Measurements from ENCODE around the gene CELF1.

Gene CELF1

DNA sequence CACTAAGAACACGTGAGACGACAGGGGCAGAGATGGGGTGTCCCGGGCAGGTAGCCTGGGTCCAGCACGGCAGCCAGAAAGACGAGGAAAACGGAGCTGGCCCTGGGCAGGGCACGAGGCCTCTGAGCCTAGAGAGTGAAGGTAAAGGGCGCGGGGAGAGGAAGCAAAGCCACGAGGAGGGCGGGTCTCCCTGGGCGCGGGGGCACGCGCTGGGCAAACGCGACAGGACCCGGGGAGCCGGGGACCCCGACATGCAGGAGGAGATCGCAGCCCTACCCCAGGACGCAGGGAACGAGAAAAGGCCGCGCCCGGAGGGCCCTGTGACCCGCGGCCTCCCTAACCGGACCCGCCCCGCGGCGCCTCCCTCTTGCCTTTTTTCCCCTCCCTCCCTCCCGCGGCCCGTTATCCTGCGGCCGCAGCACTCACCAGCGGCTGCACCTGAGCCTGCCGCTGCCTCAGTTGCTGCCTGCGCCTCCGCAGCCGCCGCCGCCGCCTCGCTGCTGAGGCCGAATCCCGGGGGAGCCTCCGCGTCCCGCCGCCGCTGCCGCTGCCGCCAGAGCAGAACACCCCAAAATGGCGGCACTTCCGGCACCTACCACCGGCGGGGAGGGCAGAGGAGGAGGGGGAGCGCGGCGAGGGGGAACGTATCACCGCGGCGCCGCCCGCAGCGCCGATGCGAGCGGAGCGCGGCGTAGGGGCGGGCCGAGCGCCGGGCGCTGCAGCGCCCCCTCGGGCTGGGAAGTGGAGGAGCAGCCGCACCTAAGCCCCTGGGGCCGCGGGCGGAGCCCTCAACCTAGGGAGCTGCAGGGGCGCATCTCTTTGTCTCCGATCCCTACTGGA lies at the start of gene CELF1:
CELF1 (minus strand) TSS at position 567 of the 840 bp plus-strand sequence. CDS start 53,609 bp downstream, outside the sequence.
- peak; percentile 94 for DNase-seq

DNA sequence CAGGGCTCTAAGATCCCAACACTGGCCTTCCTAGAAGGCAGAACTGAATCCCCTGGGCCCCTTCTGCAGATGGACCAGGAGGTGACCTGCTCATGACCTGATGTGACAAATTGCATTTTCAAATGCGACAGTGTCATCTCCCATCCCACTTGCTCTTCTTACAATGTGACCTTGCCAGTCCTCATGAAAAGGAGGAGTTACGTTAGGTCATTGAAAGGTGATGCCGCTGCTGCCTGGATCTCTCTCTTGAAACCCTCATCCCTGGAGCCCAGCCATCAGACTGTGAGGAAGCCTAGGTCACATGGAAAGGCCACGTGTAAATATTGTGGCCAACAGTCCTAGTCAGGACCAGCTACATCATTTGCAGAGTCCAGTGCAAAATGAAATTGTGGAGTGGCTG lies 47.0 kb upstream of the CELF1 start:
- no peak for DNase-seq

DNA sequence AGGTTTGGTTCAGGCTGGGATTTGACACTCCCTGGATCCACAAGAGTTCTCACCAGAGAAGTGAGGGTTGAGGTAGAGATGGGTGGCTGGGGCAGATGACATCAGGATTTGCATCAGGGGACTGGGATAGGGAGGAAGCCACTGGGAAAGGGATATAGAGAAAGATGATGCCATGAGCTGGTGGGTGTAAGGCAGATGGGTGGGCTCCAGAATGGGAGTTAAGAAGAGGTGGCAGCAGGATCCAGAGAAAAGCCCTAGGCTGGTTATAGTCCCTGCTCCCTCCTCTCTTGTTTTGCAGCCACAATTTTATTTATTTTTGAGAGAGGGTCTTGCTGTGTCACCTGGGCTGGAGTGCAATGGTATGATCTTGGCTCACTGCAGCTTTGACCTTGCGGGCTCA lies 43.0 kb upstream of the CELF1 start:
- no peak for DNase-seq

DNA sequence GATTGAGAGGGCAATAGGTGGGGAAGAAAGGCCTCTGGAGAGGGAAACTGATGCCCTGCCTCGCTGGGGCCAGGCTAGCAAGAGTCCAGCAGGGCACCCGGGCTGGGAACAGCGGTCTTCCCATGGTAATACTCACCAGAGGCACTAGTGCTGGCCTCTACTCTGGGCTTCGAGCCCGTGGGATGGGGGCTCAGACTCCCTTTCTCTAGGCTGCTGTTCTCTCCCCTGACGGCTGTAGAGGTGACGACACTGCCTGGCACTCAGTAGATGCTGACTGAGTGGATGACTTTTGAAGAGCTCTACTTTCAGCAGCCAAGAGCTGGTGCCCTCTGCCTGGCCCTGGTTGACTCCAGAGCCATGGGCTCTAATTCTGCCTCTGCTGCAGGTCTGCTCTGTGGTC lies 42.1 kb upstream of the CELF1 start:
- DNase-seq = no peak

DNA sequence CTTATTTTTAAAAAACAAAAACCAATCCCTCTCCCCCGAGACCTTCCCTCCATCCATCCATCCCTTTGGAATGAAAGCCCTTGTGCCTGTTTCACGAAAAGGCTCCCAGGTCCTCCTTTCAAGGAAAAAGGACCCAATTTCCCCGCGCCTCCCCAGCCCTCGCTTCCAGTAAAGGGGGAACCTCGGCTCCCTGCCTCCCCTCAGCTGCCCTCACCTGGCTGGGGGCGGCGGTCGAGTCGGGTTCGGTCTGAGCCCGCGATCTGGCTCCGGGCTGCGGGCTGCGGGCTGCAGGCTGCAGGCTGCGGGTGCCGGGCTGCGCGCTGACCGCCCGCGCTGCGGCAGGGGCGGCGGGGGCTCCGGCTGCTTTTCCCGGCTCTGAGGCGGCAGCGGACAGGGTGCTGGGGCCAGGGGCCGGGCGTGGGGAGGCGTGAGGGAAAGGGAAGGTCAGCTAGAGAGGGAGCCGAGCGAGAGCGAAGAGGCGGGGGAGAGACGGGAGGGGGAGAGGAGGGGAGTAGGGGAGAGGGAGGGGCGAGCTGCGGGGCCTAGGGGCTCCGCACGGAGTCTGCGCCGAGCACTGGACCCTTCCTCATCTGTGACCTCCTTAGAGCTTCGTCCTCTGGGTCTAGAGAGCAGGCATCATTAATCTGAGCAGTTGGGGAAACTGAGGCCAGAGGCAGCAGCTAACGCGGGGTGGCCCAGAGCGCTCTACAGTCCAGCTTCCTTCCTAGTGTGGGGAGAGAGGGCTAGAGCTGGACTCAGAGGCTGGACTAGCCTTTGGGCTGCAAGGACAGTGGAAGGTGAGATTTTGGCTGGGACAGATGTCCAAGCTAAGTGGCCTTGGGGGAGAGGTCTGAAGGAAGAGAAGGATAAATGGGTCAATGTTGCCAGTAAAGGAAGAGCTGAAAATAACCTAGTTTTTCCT lies 41.3 kb upstream of the CELF1 start, which contains the start of gene C1QTNF4:
C1QTNF4 (minus strand) TSS at position 478 of the 922 bp plus-strand sequence. CDS start 3,601 bp downstream, outside the sequence.
- DNase-seq = no peak

DNA sequence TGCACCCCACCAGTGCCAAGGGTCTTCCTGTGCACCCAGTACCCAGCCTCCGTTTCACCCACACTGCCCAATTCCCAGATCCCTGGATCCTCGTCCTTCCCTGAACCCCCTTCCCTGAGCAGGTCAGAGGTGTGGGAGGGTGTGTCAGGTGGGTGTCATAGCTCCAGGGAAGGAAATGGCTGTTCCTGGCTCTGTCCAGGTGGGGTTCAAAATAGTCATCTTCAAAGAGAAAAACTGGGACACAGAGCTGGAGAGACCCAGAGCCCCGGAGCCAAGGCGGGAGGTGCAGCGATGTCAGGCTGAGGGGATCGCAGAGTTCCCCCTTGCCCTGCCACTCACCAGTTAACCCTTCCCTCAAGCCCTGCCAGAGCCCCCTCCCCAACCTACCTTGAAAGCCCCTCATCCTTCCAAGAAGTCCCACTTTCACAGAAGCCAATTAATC lies 40.6 kb upstream of the CELF1 start:
- DNase-seq = no peak

DNA sequence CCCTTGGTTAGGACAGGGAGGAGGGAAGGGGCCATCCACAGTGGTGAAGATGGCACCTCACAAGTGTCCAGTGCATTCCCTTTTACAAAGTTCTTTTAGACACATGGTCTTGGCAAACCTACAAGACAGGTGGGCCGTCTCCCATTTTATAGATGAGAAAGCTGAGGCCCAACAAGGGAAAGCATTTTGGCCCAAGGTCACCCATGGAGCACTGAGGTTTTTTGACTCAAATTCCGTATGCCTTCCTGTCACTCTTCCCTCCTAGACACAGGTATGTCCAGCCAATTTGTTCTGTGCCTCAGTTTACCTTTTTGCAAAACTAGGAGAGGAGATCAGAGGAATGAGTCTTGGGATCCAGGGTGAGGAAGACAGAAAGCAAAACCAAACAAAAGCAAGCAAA lies 40.0 kb upstream of the CELF1 start:
- no peak for DNase-seq

DNA sequence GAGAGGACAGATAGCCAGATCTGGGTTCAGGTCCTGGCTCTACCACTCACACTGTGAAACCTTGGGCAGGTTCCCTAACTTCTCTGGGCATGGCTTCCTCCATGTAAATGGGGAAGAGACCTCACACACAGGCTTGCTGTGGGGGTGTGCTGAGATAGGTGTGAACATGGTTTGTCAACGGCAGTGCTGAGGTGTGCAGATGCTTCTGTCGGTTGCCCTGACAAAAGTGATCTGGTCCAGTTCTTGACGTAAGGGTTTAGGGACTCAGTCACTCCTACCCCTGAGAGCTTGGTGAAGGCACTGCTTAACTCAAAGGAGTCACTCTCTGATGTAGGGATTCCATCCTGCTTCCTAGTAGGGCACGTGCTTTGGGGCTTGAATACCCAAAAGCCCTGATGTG lies 39.3 kb upstream of the CELF1 start:
- DNase-seq = no peak

DNA sequence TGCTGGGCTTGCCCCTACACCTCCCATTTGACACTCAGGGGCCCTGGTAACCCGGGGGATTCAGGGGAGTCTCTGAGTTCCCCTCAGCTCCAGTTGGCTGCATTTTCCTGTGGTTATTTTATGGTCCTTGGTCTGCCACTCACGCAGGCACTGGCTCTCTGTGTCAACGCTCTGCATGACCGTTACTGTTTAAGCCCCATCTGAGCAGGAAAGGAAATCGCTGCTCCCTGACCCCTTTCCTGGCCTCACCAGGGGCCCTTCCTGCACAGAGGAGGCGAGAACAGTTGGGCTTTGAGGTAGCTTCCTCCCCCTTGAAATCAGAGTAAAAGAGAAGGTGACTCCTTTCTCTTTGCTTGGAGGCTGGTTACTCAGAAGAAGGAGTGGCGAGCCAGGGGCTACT lies 38.8 kb upstream of the CELF1 start:
- DNase-seq = no peak

DNA sequence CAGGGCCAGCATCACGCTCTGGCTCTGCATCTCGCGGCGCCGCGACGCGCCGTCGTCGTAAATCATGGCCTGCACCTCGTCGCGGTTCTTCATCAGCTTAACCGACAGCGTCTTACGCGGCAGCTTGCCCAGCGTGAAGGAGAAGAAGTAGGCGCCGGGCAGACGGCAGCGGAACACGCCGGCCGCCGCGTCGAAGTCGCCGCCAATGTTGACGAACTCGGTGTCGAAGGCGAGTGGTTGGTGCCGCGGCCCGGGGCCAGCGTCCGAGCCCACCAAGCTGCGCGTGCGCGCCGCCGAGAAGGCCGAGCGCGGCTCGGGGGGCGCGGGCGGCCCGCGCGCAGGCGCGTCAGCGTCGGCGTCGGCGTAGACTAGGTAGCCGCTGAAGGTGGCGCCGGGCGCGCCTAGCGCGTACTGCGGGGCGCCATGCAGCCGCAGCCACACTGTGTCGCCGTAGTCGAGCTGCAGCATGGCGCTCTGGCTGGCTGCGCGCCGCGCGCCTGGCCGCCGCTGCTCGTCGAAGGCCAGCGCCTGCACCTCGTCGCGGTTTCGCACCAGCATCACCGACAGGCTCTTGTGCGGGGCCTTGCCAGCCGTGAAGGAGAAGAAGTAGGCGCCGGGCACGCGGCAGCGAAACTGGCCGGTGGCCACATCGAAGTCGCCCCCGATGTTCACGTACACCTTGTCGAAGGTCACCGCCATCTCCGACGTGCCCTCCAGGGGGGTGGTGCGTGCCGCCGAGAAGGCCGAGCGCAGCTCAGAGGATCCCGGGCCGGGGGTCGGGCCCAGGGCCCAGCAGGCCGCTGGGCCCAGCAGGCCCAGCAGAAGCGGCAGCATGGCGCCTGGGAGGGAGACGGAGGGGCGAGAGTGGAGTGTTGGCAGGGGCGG lies 37.3 kb upstream of the CELF1 start:
- DNase-seq = no peak

DNA sequence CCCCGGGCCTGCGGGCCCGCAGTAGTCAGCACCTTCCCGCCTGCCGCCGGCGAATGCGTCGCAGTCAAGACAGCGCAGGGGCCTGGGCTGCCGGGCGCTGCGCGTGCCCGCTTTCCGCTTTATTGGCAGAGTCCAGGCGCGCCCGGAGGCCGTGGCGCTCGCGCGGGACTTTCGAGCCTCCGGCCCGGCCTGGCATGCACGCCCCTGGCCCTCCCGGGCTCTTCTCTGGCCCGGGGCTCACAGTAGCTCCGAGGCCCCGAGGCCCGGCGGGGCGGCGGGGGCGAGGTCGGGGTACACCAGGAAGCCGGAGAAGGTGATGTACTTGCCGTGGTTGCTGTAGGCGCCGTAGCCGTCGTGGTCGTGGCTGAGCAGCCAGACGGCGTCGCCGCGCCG lies 36.6 kb upstream of the CELF1 start:
- no peak for DNase-seq

DNA sequence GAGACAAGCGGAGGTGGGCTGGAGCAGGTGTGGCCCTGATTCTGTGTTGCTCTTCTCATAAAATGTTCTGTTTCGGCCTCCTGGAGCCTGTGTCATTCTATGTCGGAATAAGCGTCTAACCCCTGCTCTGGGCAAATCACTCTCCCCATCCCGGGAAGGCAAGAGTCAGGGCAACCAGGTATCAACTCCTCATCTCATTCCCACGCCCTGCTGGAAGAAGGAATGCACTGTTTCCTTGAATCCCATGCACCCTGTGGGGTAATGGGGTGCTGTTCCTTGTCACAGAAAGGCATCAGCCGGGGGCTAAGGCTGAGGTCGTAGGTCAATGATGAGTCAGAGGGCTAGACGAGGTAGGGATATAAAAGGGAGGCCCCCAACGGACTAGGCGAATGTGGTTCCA lies 36.2 kb upstream of the CELF1 start:
- DNase-seq = no peak

DNA sequence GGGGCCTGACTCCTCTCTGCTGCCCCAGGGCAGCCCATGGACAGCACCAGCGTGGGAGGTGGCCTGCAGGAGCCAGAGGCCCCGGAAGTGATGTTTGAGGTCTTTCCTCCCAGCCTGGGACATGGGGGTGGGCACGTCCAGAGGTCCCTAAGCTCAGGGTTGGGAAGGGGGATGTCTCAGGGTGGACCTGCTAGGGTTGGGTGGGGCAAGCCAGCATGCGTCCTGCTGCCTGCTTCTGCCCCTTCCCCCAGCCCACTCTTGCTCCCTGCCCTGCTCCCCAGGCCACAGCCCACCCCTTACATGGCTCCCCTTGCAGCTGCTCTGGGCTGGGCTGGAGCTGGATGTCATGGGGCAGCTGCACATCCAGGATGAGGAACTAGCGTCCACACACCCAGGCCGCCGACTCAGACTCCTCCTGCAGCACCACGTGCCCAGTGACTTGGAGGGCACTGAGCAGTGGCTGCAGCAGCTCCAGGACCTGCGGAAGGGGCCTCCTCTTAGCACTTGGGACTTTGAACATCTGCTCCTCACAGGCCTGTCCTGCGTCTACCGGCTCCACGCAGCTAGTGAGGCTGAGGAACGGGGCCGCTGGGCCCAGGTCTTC lies 34.9 kb upstream of the CELF1 start:
- DNase-seq = no peak

DNA sequence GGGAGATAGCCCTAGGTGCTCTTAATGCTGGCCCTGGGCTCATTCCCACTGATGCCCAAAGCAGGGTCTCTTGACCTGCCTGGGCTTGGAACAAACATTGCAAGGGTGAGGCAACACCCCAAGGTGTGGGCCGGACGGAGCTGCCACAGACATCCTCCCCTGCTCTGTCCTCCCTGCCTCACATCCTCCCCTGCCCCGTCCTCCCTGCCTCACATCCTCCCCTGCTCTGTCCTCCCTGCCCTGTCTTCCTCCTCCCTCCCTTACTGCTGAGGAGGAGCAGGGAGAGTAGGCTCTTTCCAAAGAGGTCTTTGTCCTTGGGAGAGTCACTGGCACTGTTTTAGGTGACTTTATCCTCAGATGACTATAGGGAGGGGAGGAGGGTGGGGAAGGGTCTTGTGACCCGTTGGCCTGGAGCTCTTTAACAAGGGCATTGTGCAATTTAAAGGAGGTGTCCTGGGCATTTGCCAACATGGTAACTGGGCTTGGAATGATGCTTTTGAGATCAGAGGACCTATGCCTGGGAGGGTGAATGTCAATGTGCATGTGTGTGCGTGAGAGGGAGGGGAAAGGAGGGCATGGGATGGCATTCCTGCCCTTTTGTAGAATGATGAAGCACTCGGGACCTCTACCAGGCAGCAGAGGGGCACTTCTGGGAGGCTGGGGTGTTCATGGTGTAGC lies 34.2 kb upstream of the CELF1 start:
- no peak for DNase-seq

DNA sequence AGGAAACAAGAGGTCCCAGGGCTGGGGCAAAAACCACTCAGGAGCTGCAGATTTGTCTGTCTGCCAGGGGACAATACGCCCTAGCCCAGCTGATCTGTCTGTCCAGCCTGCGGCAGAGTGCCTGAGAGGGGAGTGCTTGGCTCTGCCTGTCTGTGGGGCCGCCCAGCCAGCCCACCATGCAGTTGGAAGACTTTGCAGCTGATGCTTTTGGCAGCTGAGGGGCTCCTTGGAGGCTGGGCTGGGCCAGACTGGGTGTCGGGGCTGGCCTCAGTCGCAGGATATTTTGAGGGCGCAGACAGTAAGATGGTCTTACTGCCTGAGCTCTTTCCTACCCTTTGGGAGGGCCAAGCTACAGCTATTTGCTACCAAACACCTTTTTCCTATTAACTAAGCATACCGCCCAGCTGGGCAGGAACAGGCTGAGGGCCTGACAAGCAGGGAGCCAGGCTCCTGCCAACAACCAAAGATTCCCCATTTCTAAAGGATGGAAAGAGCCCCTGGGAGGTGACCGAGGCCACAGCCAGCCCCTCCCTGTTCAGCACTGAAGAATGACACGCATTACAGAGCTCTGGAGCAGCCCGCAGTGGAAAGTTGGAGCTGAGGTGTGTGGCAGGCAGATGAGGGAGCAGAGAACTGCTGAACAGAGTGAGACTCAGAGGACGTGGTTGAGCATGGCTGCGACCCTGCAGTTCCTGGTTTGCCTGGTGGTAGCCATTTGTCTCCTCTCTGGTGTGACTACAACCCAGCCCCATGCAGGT lies 33.3 kb upstream of the CELF1 start, which contains the start of gene FAM180B:
FAM180B (plus strand) TSS at position 581 of the 758 bp plus-strand sequence; CDS start at position 672, 91 bp downstream.
- no peak for DNase-seq

DNA sequence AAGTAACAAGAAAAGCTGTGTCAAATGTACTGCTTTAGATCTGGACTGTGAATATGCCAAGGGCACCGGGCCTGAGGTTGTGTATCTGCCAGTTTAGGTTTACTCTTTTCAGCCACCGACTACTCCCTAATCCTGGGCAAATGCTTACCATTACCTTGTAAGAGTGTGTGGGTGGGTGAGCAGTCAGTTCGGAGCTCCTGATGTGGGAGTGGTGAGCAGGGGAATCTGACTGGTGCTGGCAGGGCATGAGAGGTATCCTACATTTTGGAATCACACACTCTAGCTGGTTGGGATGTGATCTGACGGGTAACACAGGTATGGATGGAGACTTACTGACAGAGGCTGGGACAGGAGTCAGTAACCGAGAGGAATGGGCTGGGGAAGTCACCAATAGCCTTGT lies 30.9 kb upstream of the CELF1 start:
- no peak for DNase-seq

DNA sequence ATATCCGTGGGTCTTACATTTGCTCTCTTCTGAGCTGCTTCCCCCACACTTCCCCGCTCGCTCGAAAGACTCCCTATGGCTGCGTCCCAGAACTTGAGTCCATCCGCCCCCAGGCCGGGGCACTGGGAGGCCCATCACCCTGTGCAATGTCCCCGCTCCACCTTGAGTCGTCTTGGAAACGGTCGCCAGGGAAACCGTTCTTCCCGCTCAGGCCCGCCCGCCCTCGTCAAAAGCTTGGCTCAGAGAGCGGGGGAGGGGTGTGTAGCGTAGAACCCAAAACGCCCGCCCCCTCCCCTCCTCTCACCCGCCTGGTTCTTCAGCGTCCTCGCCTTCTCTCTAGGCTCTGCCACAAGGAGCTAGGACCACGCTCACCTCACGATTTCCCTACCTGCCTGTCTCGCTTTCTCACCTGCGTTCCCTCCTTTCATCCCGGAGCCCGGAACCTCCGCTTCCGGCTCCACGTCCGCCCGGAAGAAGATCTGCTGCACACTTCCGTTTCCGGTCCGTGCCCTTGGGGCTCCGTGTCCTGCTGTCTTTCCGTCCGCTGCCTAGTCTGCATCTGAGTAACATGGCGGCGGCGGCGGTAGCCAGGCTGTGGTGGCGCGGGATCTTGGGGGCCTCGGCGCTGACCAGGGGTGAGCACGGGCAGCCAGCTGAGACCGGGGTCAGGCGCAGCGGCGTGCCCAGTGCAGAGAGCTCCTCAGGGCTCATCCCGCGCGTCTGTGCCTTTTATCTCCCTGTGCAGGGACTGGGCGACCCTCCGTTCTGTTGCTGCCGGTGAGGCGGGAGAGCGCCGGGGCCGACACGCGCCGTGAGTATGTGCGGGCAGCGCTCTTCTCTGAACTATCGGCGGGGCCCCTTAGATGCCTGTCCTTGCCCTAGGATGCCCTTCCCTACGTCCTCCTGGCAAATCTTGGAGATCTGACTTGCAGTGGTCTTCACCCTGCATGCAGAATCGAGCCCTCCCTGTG lies 25.9 kb upstream of the CELF1 start, which contains the start of the genes KBTBD4 and NDUFS3:
KBTBD4 (minus strand) TSS at position 447 of the 971 bp plus-strand sequence; CDS start at position 428, 19 bp downstream.
NDUFS3 (plus strand) TSS at position 551 of the 971 bp plus-strand sequence; CDS start at position 569, 18 bp downstream.
- DNase-seq = peak; percentile 98

DNA sequence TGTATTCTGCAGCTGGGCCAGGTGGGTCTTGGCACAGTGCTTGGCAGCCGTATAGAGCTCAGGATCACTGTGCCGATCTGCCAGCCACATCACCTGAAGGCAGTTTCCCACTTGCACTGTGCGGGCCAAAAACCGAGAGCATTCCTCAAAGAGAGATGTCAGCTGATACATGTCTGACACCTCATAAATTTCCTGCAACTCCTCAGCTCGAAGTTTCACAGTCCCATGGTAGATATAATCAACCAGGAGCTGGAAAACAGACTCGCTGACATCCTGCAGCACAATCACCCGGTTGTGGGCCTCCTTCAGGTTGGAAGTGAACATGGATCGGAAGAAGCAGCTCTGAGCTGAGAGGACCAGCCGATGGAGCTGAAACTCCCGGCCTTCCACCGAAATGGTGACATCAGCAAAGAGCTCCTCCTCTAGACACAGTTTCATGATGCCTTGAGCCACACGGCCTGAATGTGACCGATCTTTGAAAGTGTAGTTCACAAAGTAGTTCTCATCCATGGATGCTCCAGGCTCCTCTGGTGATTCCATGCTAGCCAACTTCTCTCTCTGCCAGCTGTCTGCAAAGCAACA lies 24.6 kb upstream of the CELF1 start:
- DNase-seq = no peak

DNA sequence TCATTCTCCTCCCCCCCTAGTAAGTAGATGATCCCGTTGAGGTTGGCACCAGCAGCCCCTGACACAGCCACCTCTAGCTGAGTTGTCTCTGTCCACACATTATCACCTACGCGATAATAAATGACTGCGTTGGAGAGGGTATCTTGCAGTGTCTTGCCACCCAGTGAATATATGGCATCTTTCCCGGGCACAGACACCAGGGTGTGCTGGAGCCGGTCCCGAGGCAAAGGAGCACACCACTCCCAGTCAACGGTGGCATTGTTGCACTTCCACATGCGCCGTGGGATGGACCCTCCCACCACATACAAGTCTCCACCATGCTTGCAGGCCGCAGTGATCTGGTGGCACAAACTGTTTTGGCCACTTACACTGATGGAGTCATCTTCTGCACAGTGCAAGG lies 20.4 kb upstream of the CELF1 start:
- no peak for DNase-seq

Measured in activated CD8-positive, alpha-beta memory T cell treated with anti-CD3 and anti-CD28 coated beads, Interleukin-2, amount 50 U/mL, for 48 hours (primary cell).